Measurements from ENCODE around the gene FRS2.
A peak's percentile ranks its signal among the peaks of the same experiment; 100 is the strongest.

FRS2 gene

GRCh38 chr12:69585189-69586062, 115.2 kb downstream of the FRS2 start, which contains the start of gene CCT2:
Gene CCT2, plus strand, starts transcription at chr12:69585459. Its CDS starts 63 bp downstream, at chr12:69585522.
- no peaks in the 10 kb centered on the region for H3K27me3 ChIP-seq (replicated peaks; ENCODE audit: insufficient read depth, low read length)
- peak within 1 kb of the TSS; percentile 86 for H2AFZ ChIP-seq (ENCODE audit: low read length)
- peak within 1 kb of the TSS; percentile 67 for H3K4me2 ChIP-seq (ENCODE audit: low read depth, low read length)
- H3F3A ChIP-seq (ENCODE audit: insufficient read depth, low read length), result no peaks in the 10 kb centered on the region; the same call in 1 of the 2 replicates
- peak within 1 kb of the TSS; percentile 94 for H3K4me3 ChIP-seq (ENCODE audit: low read length)
- H3K9me2 ChIP-seq (replicated peaks; ENCODE audit: insufficient read depth, low read length), result no peaks in the 10 kb centered on the region
- no peaks in the 10 kb centered on the region for H3K4me1 ChIP-seq (ENCODE audit: low read length)
- peaks cover 49% of the 10 kb centered on the region for H3K79me2 ChIP-seq (ENCODE audit: low read length)
- H3K27ac ChIP-seq (ENCODE audit: low read length), result peak within 1 kb of the TSS; percentile 88
- 0 out of 2 replicates have a peak, but pooled peaks cover 3% of the 10 kb centered on the region for H4K20me1 ChIP-seq (ENCODE audit: insufficient read depth, low read length)
- peak within 1 kb of the TSS; percentile 97 for H3K9ac ChIP-seq (ENCODE audit: low read length)
- no peak for TF ChIP-seq EZH2 (optimal IDR thresholded peaks at IDR 0.05; ENCODE audit: low read depth, low read length)
- peak; percentile 36 for TF ChIP-seq CTCF (IDR thresholded peaks at IDR 0.05; ENCODE audit: low read length)
- no peak for TF ChIP-seq EZH2phosphoT487 (IDR thresholded peaks at IDR 0.05; ENCODE audit: low read length)
- no peaks in the 10 kb centered on the region for H3K9me3 ChIP-seq (replicated peaks; ENCODE audit: insufficient read depth, low read length)
- peak; percentile 98 for DNase-seq
- peaks cover 32% of the 10 kb centered on the region for H3K36me3 ChIP-seq (replicated peaks; ENCODE audit: insufficient read depth, low read length)

- no peak overlapping the region for H2AFZ ChIP-seq (ENCODE audit: low read length)
- H4K20me1 ChIP-seq (ENCODE audit: insufficient read depth, low read length), result 0 out of 2 replicates have a peak, but pooled peaks cover 3% of the 10 kb centered on the region
- H3K9me2 ChIP-seq (replicated peaks; ENCODE audit: insufficient read depth, low read length), result no peaks in the 10 kb centered on the region
- no peak for TF ChIP-seq EZH2 (optimal IDR thresholded peaks at IDR 0.05; ENCODE audit: low read depth, low read length)
- TF ChIP-seq EZH2phosphoT487 (IDR thresholded peaks at IDR 0.05; ENCODE audit: low read length), result no peak
- TF ChIP-seq CTCF (IDR thresholded peaks at IDR 0.05; ENCODE audit: low read length), result no peak
- no peak for DNase-seq
- H3K9me3 ChIP-seq (replicated peaks; ENCODE audit: insufficient read depth, low read length), result no peaks in the 10 kb centered on the region
- no peak overlapping the region for H3K27ac ChIP-seq (ENCODE audit: low read length)
- H3K4me3 ChIP-seq (ENCODE audit: low read length), result no peak overlapping the region
- H3K36me3 ChIP-seq (replicated peaks; ENCODE audit: insufficient read depth, low read length), result peaks cover 42% of the 10 kb centered on the region
- H3K4me2 ChIP-seq (ENCODE audit: low read depth, low read length), result no peak overlapping the region
- H3F3A ChIP-seq (ENCODE audit: insufficient read depth, low read length), result no peaks in the 10 kb centered on the region; the same call in 1 of the 2 replicates
- no peak overlapping the region for H3K9ac ChIP-seq (ENCODE audit: low read length)
- no peaks in the 10 kb centered on the region for H3K27me3 ChIP-seq (replicated peaks; ENCODE audit: insufficient read depth, low read length)
- no peaks in the 10 kb centered on the region for H3K4me1 ChIP-seq (ENCODE audit: low read length)
- H3K79me2 ChIP-seq (ENCODE audit: low read length), result peaks cover 49% of the 10 kb centered on the region
Measured at GRCh38 chr12:69588527-69588926, 118.3 kb downstream of the FRS2 start.

GRCh38 chr12:69589082-69589481, 118.9 kb downstream of the FRS2 start:
- H3K36me3 ChIP-seq (replicated peaks; ENCODE audit: insufficient read depth, low read length), result peaks cover 45% of the 10 kb centered on the region
- H3K9me3 ChIP-seq (replicated peaks; ENCODE audit: insufficient read depth, low read length), result no peaks in the 10 kb centered on the region
- no peak overlapping the region for H3K9ac ChIP-seq (ENCODE audit: low read length)
- no peak overlapping the region for H3K4me2 ChIP-seq (ENCODE audit: low read depth, low read length)
- no peak for TF ChIP-seq CTCF (IDR thresholded peaks at IDR 0.05; ENCODE audit: low read length)
- no peak for TF ChIP-seq EZH2 (optimal IDR thresholded peaks at IDR 0.05; ENCODE audit: low read depth, low read length)
- TF ChIP-seq EZH2phosphoT487 (IDR thresholded peaks at IDR 0.05; ENCODE audit: low read length), result no peak
- H2AFZ ChIP-seq (ENCODE audit: low read length), result no peak overlapping the region
- no peaks in the 10 kb centered on the region for H3K27me3 ChIP-seq (replicated peaks; ENCODE audit: insufficient read depth, low read length)
- H3K4me1 ChIP-seq (ENCODE audit: low read length), result no peaks in the 10 kb centered on the region
- H3K79me2 ChIP-seq (ENCODE audit: low read length), result peaks cover 54% of the 10 kb centered on the region
- H4K20me1 ChIP-seq (ENCODE audit: insufficient read depth, low read length), result 0 out of 2 replicates have a peak, but pooled peaks cover 3% of the 10 kb centered on the region
- H3K4me3 ChIP-seq (ENCODE audit: low read length), result no peak overlapping the region
- DNase-seq, result no peak
- H3K27ac ChIP-seq (ENCODE audit: low read length), result no peak overlapping the region
- no peaks in the 10 kb centered on the region for H3F3A ChIP-seq (ENCODE audit: insufficient read depth, low read length)
- H3K9me2 ChIP-seq (replicated peaks; ENCODE audit: insufficient read depth, low read length), result no peaks in the 10 kb centered on the region

Data from MM.1S (cell line).